IPS-18a (cell line): Measurements from ENCODE around the gene HS3ST6.
"Not testable (repeated sequence)": the region's sequence is repeated elsewhere in the genome, so short reads cannot be mapped to it uniquely, and the experiment has no call there.

Source experiments
- H3K27ac ChIP-seq: one replicate; pipeline ENCODE4 v1.5.1; 2013; ENCODE audit warnings: low read length
- H3K27me3 ChIP-seq: one replicate; pipeline ENCODE4 v1.6.1; 2013; ENCODE audit warnings: mild to moderate bottlenecking, low read length; ENCODE audit not compliant: control insufficient read depth, insufficient read depth
- H3K36me3 ChIP-seq: one replicate; pipeline ENCODE4 v1.6.1; 2013; ENCODE audit warnings: low read depth, low read length; ENCODE audit not compliant: control insufficient read depth
- H3K4me1 ChIP-seq: one replicate; pipeline ENCODE4 v1.6.1; 2013; ENCODE audit warnings: low read depth, low read length; ENCODE audit not compliant: control insufficient read depth
- H3K4me3 ChIP-seq: one replicate; pipeline ENCODE4 v1.5.1; 2013; ENCODE audit warnings: low read length
- H3K9ac ChIP-seq: one replicate; pipeline ENCODE4 v1.6.1; 2013; ENCODE audit warnings: mild to moderate bottlenecking, low read length, moderate library complexity
- H3K9me3 ChIP-seq: one replicate; pipeline ENCODE4 v1.6.1; 2013; ENCODE audit warnings: low read depth, low read length; ENCODE audit not compliant: control insufficient read depth

HS3ST6 gene

DNA sequence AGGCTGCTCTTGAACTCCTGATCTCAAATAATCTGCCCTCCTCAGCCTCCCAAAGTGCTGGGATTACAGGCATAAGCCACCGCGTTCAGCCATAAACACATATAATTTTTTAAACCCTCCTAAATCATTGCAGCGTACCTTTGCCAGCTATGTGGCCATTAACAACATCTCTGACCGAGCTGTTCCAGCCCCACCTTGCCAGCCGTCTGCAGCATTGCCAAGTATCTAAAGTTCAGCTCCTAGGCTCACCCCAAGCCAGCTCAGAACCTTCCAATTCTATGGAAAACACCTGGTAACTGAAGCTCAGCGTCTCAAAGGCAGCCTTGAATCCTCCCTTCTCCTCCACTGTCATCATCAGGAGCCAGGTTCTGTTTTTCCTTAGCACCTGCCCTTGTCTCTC is 41.1 kb downstream of the HS3ST6 start:
- Histone ChIP-seq H3K9me3 (no peaks in the 10 kb centered on the region), H3K36me3 (no peaks in the 10 kb centered on the region), H3K27me3 (peaks cover 35% of the 10 kb centered on the region), H3K4me1 (no peaks in the 10 kb centered on the region), H3K9ac (no peak overlapping the region), H3K4me3 (no peak overlapping the region), H3K27ac (no peak overlapping the region)

DNA sequence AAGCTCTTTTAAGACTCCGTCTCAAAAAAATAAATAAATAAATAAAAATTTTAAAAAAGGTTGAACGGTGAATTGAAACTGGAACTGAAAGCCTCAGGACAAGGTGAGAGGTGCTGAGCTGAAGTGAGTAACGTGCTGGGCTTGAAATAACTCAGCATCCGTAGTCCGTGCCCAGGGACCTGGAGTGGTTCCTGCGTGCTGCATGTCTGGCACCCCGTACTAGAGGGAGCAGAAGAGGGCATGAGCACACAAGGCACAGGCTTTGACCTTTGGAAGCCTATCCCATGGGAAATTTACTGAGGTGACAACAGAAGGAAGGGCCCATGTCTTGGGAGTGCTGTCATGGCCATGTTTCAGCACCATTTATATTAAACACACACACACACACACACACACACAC is 41.7 kb downstream of the HS3ST6 start:
- Histone ChIP-seq H3K4me3 (no peak overlapping the region), H3K9ac (no peak overlapping the region), H3K9me3 (no peaks in the 10 kb centered on the region), H3K4me1 (no peaks in the 10 kb centered on the region), H3K36me3 (no peaks in the 10 kb centered on the region), H3K27ac (no peak overlapping the region), H3K27me3 (peaks cover 35% of the 10 kb centered on the region)

DNA sequence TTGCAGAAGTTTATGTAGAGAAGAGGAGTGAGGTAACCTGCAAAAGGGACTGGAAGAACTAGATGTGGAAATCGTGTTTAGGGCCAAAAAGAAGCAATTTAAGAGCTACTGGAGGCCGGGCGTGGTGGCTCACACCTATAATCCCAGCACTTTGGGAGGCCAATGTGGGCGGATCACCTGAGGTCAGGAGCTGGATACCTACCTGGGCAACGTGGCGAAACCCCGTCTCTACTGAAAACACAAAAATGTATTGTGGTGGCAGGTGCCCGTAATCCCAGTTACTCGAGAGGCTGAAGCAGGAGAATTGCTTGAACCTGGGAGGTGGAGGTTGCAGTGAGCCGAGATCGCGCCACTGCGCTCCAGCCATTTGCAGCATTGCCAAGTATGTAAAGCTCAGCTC is 42.1 kb downstream of the HS3ST6 start:
- not testable (repeated sequence) for H3K36me3 ChIP-seq, H3K4me1 ChIP-seq, H3K9me3 ChIP-seq, H3K27ac ChIP-seq, H3K4me3 ChIP-seq, H3K9ac ChIP-seq
- H3K27me3 ChIP-seq: peaks cover 36% of the 10 kb centered on the region

DNA sequence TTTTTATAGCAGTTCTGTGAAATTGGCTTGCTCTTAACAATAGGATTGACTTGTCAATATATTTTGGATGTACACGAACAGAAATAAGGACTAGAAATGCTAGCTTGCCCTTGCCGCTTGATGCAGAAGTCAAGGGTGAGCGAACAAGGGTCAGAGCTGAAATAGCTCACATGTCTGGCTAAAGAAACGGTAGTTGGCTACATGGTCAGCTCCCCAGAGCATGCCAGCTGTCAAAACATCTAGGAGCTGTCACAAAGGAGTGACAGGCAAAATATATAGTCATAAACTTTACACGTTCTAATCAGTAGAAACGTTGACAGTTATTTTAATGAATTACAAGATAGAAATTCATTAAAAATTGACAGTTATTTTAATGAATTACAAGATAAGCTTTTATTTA is 43.4 kb downstream of the HS3ST6 start:
- peaks cover 46% of the 10 kb centered on the region for H3K27me3 ChIP-seq
- no peak overlapping the region for H3K27ac ChIP-seq
- H3K4me3 ChIP-seq: no peak overlapping the region
- no peak overlapping the region for H3K9ac ChIP-seq
- H3K36me3 ChIP-seq: no peaks in the 10 kb centered on the region
- no peaks in the 10 kb centered on the region for H3K9me3 ChIP-seq
- H3K4me1 ChIP-seq: no peaks in the 10 kb centered on the region

DNA sequence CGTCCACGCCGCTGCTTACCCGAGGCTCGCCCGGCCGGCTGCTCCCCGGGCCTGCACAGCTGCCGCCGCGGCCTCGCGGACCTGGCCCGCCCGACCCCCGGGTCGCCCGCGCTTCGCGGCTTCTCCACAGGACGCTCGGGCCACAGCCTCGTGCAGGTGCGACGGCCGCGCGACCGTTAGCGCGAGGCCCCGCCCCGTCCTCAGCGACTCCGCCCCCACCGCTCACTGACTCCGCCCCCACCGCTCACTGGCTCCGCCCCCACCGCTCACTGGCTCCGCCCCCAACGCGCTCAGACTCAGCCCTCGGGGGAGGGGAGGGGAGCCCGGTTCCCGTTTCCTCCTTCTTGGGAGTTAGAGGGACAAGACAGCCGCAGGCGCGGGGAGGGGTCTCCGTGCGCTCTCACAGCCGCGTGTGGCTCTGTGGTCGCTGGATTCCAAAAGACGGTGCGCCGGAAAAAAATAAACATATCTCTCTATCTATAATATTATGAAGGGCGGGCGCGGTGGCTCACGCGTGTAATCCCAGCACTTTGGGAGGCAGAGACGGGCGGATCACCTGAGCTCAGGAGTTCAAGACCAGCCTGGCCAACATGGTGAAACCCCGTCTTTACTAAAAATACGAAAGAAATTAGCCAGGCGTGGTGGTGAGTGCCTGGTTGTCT is 46.1 kb downstream of the HS3ST6 start, which contains the start of gene MEIOB:
Gene MEIOB, minus strand, starts transcription at position 191 of the 662 bp plus-strand sequence. CDS start 3,989 bp downstream, outside the sequence.
- peak within 1 kb of the TSS; percentile 47 for H3K4me3 ChIP-seq
- H3K27me3 ChIP-seq: peaks cover 36% of the 10 kb centered on the region
- H3K27ac ChIP-seq: no peak within 1 kb of the TSS
- H3K4me1 ChIP-seq: no peaks in the 10 kb centered on the region
- no peaks in the 10 kb centered on the region for H3K36me3 ChIP-seq
- H3K9me3 ChIP-seq: no peaks in the 10 kb centered on the region
- H3K9ac ChIP-seq: no peak within 1 kb of the TSS

DNA sequence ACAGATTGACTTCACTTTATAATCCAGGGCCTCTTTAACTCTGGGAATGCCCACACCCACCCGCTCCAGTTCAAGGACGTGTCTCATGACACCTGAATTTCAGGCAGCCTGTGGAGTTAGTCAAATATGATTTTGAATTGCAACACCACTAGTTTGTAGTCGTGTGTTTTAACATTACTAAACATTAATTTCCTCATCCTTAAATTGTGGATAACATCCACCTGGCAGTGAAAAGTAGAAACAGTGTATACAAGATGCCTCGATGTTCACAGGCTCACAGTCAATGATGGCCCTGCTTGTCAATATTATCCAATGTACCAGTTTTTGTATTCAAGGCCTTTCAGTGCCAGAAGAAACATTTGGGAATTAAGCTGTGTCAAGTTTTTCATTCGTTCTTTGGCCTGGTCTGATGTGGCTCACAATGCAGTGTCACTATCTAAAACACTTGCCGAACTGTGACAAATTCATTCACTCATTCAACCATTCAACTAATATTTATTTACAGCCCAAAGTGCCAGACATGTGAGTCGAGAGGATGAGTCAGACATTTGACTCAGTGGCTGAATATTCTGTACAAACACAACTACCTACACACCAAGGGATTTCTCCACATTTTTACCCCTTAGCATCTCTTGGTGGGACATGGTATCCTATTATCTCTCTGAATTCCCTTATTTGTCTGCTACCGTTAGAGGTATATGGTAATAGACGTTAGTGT is 47.7 kb downstream of the HS3ST6 start:
- no peaks in the 10 kb centered on the region for H3K4me1 ChIP-seq
- no peaks in the 10 kb centered on the region for H3K9me3 ChIP-seq
- H3K27ac ChIP-seq: no peak overlapping the region
- H3K27me3 ChIP-seq: peaks cover 41% of the 10 kb centered on the region
- H3K36me3 ChIP-seq: no peaks in the 10 kb centered on the region
- H3K4me3 ChIP-seq: no peak overlapping the region
- H3K9ac ChIP-seq: no peak overlapping the region

DNA sequence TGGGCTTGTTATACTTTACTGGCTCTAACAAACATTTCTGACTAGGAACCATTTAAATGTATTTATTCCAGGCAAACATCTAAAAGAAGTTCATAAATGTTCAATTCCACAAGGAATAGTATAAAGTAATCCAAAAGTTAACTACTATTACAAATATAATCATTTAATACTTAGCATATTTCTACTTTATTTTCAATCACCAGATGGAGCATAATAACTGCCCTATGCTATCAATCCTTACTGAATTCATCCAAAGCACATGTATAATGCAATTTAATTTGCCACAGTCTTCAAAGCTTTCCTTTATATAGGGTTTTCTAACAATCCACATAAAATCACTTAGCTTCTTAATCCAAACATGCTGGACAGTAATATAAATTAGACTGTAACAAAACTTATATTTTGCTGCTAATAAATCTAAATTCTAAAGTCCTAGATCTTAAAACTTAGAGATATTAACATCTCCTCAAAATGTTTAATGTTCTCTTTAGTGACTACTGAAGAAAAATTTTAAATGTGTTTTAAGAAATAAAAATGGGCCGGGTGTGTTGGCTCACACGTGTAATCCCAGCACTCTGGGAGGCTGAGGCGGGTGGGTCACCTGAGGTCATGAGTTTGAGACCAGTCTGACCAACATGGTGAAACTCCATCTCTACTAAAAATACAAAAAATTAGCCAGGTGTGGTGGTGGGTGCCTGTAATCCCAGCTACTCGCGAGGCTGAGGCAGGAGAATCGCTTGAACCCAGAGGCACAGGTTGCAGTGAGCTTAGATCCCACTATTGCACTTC is 52.1 kb downstream of the HS3ST6 start:
- Histone ChIP-seq H3K36me3 (no peaks in the 10 kb centered on the region), H3K27ac (no peak overlapping the region), H3K9me3 (no peaks in the 10 kb centered on the region), H3K27me3 (peaks cover 27% of the 10 kb centered on the region), H3K4me3 (no peak overlapping the region), H3K9ac (no peak overlapping the region), H3K4me1 (no peaks in the 10 kb centered on the region)

DNA sequence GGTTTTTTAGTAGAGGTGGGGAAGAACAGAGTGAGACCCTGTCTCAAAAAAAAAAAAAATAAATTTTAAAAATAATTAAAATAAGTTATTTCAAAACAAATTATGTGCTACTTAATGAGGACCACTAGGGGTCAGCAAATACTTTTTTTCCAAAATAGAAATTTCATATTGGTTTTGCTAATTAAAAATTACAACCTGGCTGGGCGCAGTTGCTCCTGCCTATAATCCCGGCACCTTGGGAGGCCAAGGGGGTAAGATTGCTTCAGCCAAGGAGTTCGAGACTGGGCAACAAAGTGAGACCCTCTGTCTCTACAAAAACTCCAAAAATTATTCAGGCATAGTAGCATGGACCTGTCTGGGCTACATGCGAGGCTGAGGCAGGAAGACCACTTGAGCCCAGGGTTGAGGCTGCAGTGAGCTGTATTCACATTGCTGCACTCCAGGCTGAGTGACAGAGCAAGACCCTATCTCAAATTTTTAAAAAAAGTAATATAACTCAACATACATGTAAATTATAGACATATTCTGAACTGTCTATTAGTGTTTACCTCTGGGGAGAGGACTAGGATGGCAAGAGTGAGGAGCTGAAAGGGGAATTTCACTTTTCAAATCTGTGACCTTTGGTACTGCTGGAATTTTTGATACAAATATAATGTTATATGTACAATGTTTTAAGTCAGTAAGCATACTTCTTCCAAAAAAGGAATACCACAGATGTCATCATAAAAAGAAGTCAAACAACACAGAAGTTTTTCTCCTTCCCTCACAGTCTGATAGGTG is 54.3 kb downstream of the HS3ST6 start:
- H3K4me3 ChIP-seq: no peak overlapping the region
- H3K9me3 ChIP-seq: no peaks in the 10 kb centered on the region
- H3K27ac ChIP-seq: no peak overlapping the region
- no peaks in the 10 kb centered on the region for H3K4me1 ChIP-seq
- H3K36me3 ChIP-seq: no peaks in the 10 kb centered on the region
- H3K27me3 ChIP-seq: peaks cover 39% of the 10 kb centered on the region
- no peak overlapping the region for H3K9ac ChIP-seq

DNA sequence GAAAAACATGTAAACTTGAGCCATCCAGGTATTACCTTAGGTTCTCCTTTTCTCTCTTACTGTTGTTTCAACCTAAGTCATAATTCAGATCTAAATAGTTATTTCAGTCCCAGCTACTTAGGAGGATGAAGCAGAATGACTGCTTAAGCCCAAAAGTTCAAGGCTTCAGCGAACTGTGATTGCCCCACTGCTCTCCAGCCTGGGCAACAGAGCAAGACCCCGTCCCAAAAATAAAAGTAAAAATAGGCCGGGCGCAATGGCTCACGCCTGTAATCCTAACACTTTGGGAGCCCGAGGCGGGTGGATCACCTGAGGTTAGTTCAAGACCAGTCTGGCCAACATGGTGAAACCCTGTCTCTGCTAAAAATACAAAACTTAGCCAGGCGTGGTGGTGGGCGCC is 55.8 kb downstream of the HS3ST6 start:
- Histone ChIP-seq H3K27me3 (peaks cover 54% of the 10 kb centered on the region), H3K27ac (no peak overlapping the region), H3K9ac (no peak overlapping the region), H3K9me3 (no peaks in the 10 kb centered on the region), H3K4me3 (no peak overlapping the region), H3K36me3 (no peaks in the 10 kb centered on the region), H3K4me1 (no peaks in the 10 kb centered on the region)

DNA sequence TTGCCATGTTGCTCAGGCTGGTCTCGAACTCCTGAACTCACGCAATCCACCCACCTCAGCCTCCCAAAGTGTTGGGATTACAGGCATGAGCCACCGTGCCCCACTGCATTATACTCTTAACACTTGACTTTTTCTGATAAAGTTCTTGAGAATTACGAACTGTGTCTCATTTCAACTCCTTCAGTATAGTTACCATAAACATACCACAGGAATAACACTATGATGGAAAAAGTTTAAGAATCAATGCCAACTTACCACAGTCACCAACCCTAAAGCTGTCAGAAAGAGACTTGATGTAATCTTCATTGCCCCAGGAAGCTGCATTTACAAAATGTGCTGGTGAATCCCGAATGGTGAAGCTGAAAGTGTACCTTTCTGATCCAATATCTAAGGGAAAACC is 56.5 kb downstream of the HS3ST6 start:
- no peak overlapping the region for H3K9ac ChIP-seq
- H3K9me3 ChIP-seq: no peaks in the 10 kb centered on the region
- no peaks in the 10 kb centered on the region for H3K4me1 ChIP-seq
- no peak overlapping the region for H3K27ac ChIP-seq
- H3K27me3 ChIP-seq: peaks cover 60% of the 10 kb centered on the region
- no peak overlapping the region for H3K4me3 ChIP-seq
- no peaks in the 10 kb centered on the region for H3K36me3 ChIP-seq
